Pancreas (tissue), 10 donors: ENCODE measurements around the gene AKNA. TPM values are rescaled to one million over a fixed set of nuclear protein-coding genes. Genes with fewer than 3 reads are reported as not detected.
"Not testable (repeated sequence)": the region's sequence is repeated elsewhere in the genome, so short reads cannot be mapped to it uniquely, and the experiment has no call there.

ENCODE experiments used
- ATAC-seq, 4 donors: fragments of 200-7000 bp; cut with Tn5 transposase; one replicate each; pipeline versions ENCODE4 v1.8.0 to v1.9.1; 2020; ENCODE audit warnings: mild to moderate bottlenecking in 4 of 4, moderate library complexity in 4 of 4
- DNase-seq, 6 donors: peaks; one replicate each; pipeline ENCODE4 v3.0.0-alpha.2; 2020
- FAIRE-seq: peaks from 2 replicates; lab custom pipeline; 2012; peaks lifted over from hg19 to GRCh38; lab: Jason Lieb, UNC
- H3K27ac ChIP-seq, 4 donors: fragments of 200-600 bp; sonication (generic); 1 replicate in 3 of 4; 2 replicates in 1 of 4; pipeline versions ENCODE4 v1.5.0 to v1.8.0; 2020
- H3K27me3 ChIP-seq, 4 donors: fragments of 200-600 bp; one replicate each; pipeline ENCODE4 v1.8.0; 2021
- H3K36me3 ChIP-seq, 3 donors: fragments of 200-600 bp; sonication (generic) in 1 of 3; one replicate each; pipeline versions ENCODE4 v1.5.0 to v1.8.0; 2020 to 2021
- H3K4me1 ChIP-seq, 3 donors: fragments of 200-600 bp; one replicate each; pipeline ENCODE4 v1.8.0; 2021
- H3K4me3 ChIP-seq, 4 donors: fragments of 200-600 bp; sonication (generic) in 2 of 4; one replicate each; pipeline versions ENCODE4 v1.5.0 to v1.8.0; 2020 to 2021
- H3K9me3 ChIP-seq, 4 donors: fragments of 200-600 bp; one replicate each; pipeline ENCODE4 v1.8.0; 2021
- WGBS, 2 donors: extraction: QIAGEN DNeasy Blood & Tissue Kit; methylation state at CpG; one replicate each; pipeline ENCODE4 v1.1.7; 2013; 5-methylcytosine and 5-hydroxymethylcytosine counted together
- intact Hi-C, 3 donors: fragments of 100-400 bp; cut with DNase I; formaldehyde crosslinking; loops; one replicate each; pipeline versions ENCODE4 v1.11.1 to v1.14.2; 2022
- polyA plus RNA-seq, 2 donors: library from polyadenylated mRNA; stranded (reverse); fragments of 200-250 nt; gene quantifications; one replicate each; pipeline ENCODE4 v1.2.3, GENCODE V29; 2013
- total RNA-seq, 6 donors: library from RNA; stranded (reverse); fragmentation: NEBNext Ultra II Directional in 4 of 6; extraction: Animal tissue kit (Norgen Biotek cat#: 25700) in 4 of 6; gene quantifications; one replicate each; pipeline versions ENCODE4 v1.2.1 to v1.2.4, GENCODE V29; 2021 to 2023
- TF ChIP-seq, protein P1 (sequence below), 4 donors: fragments of 200-600 bp; sonication (generic) in 3 of 4; IDR thresholded peaks; one replicate each; pipeline versions ENCODE4 v1.5.0 to v1.8.0; 2021; ENCODE audit warnings: antibody characterized with exemption in 4 of 4
- donor health status: healthy with polysubstance abuse.
- donor health status: DM: no; HTN: no; CAD: no; lungs with moderate emphysema.
- donor health status: DM: no; HTN: no; CAD: no.
- donor health status: control.
- donor health status: control.
- donor health status: Bipolar disorder and iron deficiency.
- donor health status: DM: yes; HTN: yes; CAD: no.
- donor health status: DM: no; HTN: no; CAD: no.
- donor health status: DM: no; HTN: no; CAD: no.
- donor health status: DM: yes; HTN: yes; CAD: no.

Gene AKNA
- total and polyA plus RNA-seq, 8 donors = 5.4 to 18.0 (median 10.4) TPM

DNA sequence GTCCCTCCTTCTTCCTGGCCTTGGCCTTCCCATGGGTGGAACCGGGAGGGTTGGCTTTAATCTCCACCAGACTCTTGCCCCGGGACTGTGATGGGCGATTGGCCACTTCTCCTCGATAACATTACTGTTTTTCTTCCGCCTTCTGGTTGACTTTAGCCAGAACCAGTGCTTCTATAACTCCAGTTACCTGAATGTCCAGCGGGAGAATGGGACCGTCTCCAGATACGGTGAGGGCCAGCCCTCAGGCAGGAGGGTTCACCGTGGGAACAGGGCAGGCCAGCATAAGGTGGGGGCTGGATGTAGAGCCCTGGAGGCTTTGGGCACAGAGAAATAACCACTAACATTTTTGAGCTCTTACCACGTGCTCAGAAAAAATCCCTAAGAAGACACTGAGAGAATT, 57.1 kb downstream of the AKNA start:
- Histone ChIP-seq H3K4me1 (no peaks in the 10 kb centered on the region), H3K36me3 (no peaks in the 10 kb centered on the region), H3K9me3 (no peaks in the 10 kb centered on the region), H3K27ac (no peak overlapping the region), H3K27me3 (no peaks in the 10 kb centered on the region), H3K4me3 (no peak overlapping the region)
- no peak for FAIRE-seq
- TF ChIP-seq, protein P1, sequence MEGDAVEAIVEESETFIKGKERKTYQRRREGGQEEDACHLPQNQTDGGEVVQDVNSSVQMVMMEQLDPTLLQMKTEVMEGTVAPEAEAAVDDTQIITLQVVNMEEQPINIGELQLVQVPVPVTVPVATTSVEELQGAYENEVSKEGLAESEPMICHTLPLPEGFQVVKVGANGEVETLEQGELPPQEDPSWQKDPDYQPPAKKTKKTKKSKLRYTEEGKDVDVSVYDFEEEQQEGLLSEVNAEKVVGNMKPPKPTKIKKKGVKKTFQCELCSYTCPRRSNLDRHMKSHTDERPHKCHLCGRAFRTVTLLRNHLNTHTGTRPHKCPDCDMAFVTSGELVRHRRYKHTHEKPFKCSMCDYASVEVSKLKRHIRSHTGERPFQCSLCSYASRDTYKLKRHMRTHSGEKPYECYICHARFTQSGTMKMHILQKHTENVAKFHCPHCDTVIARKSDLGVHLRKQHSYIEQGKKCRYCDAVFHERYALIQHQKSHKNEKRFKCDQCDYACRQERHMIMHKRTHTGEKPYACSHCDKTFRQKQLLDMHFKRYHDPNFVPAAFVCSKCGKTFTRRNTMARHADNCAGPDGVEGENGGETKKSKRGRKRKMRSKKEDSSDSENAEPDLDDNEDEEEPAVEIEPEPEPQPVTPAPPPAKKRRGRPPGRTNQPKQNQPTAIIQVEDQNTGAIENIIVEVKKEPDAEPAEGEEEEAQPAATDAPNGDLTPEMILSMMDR (IDR thresholded peaks at IDR 0.05) = no peak
- intact Hi-C loops = no loop called here
- no peak for DNase-seq
- peak in 1 of 4 donors; percentile 9 for ATAC-seq
- WGBS, 2 donors = 71% methylated on average over 10 of the region's 10 CpGs

GRCh38 chr9:114329625-114330022, 58.2 kb downstream of the AKNA start, which contains the start of gene ORM2:
ORM2 (plus strand) TSS chr9:114329869; CDS start chr9:114329905, 36 bp downstream.
- H3K27me3 ChIP-seq, H3K36me3 ChIP-seq, H3K9me3 ChIP-seq, H3K27ac ChIP-seq, intact Hi-C loops, H3K4me1 ChIP-seq, FAIRE-seq, DNase-seq, H3K4me3 ChIP-seq: not testable (repeated sequence)
- 60 to 80% methylated on average over 1 of the region's 10 CpGs for WGBS, 2 donors
- ATAC-seq = peak in 3 of 4 donors; percentile 16 to 55 (median 53)

DNA sequence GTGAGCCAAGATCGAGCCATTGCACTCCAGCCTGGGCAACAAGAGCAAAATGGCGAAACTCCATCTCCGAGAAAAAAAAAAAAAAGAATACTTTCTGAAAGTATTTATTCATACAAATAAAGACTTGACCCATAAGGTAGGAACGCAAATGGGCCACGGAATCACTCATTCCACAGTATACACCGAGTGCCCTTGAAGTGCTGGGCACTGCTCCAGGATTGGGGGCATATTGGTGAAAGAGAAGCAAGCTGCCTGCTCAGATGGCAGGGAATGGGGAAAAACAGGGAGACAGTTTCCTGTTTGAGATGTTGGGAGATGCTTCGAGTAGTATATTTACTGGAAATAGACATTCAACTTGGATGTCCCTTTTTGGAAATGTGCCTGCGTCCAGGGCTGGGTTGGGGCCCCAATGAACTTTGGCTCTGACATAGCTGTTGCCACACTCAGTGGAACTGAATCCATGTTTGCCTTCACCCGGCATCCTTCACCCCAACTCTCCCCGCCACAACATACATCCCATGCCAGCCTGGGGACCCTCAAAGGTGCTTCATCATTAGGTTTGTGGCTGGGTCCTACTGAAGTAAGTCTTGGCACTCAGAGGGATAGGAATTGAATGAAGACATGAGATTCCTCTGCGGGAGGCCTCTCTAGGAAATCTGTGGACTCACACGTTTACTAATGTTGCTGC, 58.7 kb downstream of the AKNA start:
- 65 to 67% methylated on average over 9 to 11 of the region's 12 CpGs for WGBS, 2 donors
- DNase-seq, H3K4me3 ChIP-seq, H3K27ac ChIP-seq, H3K4me1 ChIP-seq, H3K27me3 ChIP-seq, intact Hi-C loops, FAIRE-seq, H3K36me3 ChIP-seq, H3K9me3 ChIP-seq, ATAC-seq: not testable (repeated sequence)

DNA sequence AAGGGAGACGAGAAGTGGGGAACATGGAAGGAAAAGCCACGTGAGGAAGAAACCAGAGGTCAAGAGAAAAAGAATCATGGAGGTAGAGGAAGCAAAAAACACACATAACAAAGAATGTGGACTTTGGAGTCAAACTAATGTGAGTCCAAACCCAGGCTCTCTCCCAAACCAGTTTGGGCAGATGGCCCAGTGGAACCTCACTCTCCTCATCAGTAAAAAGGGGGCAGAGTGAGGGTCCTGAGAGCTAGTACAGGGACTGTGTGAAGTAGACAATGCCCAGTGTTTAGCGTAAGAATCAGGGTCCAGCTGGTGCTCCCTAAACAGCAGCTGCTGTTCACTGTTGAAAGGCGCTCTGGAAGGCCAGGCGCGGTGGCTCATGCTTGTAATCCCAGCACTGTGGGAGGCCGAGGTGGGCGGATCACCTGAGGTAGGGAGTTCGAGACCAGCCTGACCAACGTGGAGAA, 59.4 kb downstream of the AKNA start:
- DNase-seq, H3K4me3 ChIP-seq, ATAC-seq, FAIRE-seq, H3K9me3 ChIP-seq, H3K4me1 ChIP-seq, H3K36me3 ChIP-seq, H3K27me3 ChIP-seq, intact Hi-C loops, H3K27ac ChIP-seq: not testable (repeated sequence)
- WGBS, 2 donors = 83 to 89% methylated on average over 10 of the region's 10 CpGs

DNA sequence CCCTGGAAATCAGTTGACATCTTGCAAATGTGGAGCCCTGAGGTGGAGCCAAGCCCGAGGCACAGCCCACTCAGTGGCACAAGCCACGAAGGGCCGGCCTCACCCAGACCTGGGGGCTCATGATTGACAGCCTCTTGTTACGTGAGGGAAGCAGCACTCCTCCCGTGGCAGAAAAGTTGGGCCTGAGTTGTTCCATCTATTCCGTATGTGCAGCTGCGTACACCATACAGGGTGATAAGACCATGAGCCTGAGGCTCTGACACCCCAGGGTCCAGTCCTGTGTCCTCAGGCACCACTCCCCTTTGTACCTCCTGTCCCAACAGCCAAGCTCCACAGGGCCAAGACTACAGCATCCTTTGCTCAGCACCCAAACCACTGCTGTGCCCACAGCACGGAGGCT, 60.0 kb downstream of the AKNA start:
- Histone ChIP-seq H3K4me3 (no peak overlapping the region), H3K9me3 (no peaks in the 10 kb centered on the region), H3K4me1 (no peaks in the 10 kb centered on the region), H3K27ac (no peak overlapping the region), H3K36me3 (no peaks in the 10 kb centered on the region), H3K27me3 (no peaks in the 10 kb centered on the region)
- FAIRE-seq (no peak), DNase-seq (peak in 1 of 6 donors; percentile 29), ATAC-seq (no peak)
- TF ChIP-seq, protein P1 (IDR thresholded peaks at IDR 0.05) = no peak
- whole genome bisulfite sequencing, 2 donors = 91 to 94% methylated on average over 8 of the region's 8 CpGs
- intact Hi-C loops = no loop called here

- WGBS, 2 donors = 60 to 69% methylated on average over 3 of the region's 3 CpGs
- H3K9me3 ChIP-seq, H3K36me3 ChIP-seq, FAIRE-seq, ATAC-seq, intact Hi-C loops, H3K27ac ChIP-seq, H3K4me3 ChIP-seq, H3K4me1 ChIP-seq, H3K27me3 ChIP-seq: not testable (repeated sequence)
- peak in 1 of 6 donors; percentile 20 for DNase-seq
Measured at GRCh38 chr9:114325684-114326254, 62.0 kb downstream of the AKNA start.

- ATAC-seq, H3K27ac ChIP-seq, FAIRE-seq, DNase-seq, H3K27me3 ChIP-seq, intact Hi-C loops, H3K36me3 ChIP-seq, H3K4me3 ChIP-seq, H3K9me3 ChIP-seq, H3K4me1 ChIP-seq: not testable (repeated sequence)
- WGBS, 2 donors = 79 to 85% methylated on average over 7 of the region's 9 CpGs
Measured at GRCh38 chr9:114324965-114325364, 62.8 kb downstream of the AKNA start.
